Loucy (cell line): Measurements from ENCODE around the gene C11orf52.

Source experiments
- CTCF ChIP-seq: fragments of 200-600 bp; sonication (generic); conservative IDR thresholded peaks from 2 replicates; pipeline ENCODE4 v1.5.1; 2014; ENCODE audit warnings: mild to moderate bottlenecking, antibody characterized with exemption, low read length
- EZH2phosphoT487 ChIP-seq: fragments of 200-600 bp; IDR thresholded peaks from 2 replicates; pipeline ENCODE4 v1.6.1; 2018; ENCODE audit warnings: antibody characterized with exemption, mild to moderate bottlenecking, moderate library complexity, borderline replicate concordance

DNA sequence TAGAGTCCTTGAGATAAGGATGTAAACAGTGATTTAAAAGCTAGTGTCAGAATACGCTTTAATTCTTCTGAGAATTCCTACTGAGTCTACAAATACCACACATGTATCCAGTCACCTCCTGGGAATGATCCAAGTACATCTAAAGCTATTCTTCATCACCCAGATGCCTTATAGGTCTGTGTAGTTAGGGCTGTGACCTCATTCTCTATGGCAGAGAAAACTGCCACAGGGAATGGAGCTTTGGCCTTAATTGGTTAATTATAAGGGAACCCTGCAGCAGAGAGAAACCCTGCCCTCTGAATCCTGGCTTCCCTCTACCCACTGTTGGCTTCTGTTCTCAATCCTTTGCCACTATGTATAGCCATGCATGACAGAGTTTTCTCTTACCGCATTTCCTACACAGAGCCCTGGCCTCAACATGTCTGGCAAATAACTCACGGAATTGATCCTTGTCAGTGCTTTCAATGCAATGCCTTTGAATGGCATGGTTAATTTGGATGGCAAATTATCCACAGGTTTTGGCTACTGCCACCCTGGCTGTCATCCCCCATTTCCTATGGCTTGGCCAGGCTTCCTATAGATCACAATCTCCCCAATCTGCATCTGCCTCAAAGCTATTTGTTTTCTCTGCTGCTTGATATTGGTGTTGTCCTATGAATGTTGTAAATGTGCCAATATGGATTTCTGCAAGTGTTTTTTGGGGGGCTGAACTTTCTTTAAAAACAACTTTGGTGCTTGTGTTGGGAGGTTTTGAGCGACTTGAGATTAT lies 21.3 kb downstream of the C11orf52 start:
- TF ChIP-seq CTCF (no peak), EZH2phosphoT487 (no peak)
